GM19099 (cell line): ENCODE data around the gene CBARP.

Experiments used
- POLR2A ChIP-seq: IDR thresholded peaks from 3 replicates; pipeline ENCODE4 v1.6.1; 2011; ENCODE audit warnings: low read depth; ENCODE audit not compliant: insufficient read length; ENCODE audit errors: extremely low read depth

CBARP gene

GRCh38 chr19:1261798-1262622 lies 24.2 kb upstream of the CBARP start:
- peak; percentile 31 for TF ChIP-seq POLR2A

DNA sequence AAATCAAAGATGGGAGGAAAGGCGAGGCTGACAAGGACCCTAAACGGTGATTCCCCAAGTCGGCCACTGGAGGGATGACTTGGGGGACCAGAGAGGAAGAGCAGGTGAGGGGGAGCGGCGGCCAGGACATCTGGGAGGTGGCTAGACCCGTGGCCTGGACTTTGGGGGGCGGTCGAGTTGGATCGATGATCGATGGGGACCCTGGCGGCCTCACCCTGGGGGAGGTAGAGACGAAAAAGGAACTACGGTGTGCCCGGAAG lies 23.7 kb upstream of the CBARP start:
- TF ChIP-seq POLR2A: peak; percentile 8

DNA sequence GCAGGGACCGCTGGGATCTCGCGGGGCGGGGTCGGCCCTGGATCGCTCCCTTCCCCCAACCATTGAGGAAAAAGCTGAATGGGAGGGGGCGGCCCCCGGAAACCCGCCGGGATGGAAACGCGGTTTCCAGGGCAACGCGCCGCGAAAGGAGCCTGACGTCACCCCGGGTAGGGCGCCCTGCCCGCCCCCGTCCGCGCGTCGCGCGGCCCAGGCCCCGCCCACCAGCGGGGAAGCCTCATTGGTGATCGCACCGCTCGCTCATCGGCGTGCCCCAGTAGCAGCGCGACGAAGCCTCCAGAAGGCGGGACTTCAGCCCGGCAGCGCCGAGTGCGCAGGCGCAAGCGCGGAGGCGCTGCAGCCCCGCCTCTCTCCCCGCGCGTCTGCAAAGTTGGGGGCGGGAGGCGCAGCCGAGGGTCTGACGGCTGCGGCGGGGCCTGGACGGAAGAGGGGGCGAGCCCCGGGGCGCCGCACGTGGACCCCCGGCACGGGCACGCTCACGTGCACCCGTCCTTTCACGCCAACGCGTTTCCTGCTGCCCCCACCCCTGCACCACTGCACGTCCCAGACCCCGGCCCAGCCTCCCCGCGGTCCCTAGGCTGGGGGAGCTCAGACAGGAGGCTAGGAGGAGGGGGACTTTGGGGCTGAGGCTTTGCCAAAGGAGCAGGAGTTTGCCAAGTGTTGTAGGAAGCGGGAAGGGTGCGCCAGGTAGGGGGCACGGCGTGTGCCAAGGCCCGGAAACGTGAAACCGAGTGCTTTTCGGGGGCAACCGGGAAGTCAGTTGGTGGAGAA lies 23.1 kb upstream of the CBARP start:
- peak; percentile 39 for TF ChIP-seq POLR2A

DNA sequence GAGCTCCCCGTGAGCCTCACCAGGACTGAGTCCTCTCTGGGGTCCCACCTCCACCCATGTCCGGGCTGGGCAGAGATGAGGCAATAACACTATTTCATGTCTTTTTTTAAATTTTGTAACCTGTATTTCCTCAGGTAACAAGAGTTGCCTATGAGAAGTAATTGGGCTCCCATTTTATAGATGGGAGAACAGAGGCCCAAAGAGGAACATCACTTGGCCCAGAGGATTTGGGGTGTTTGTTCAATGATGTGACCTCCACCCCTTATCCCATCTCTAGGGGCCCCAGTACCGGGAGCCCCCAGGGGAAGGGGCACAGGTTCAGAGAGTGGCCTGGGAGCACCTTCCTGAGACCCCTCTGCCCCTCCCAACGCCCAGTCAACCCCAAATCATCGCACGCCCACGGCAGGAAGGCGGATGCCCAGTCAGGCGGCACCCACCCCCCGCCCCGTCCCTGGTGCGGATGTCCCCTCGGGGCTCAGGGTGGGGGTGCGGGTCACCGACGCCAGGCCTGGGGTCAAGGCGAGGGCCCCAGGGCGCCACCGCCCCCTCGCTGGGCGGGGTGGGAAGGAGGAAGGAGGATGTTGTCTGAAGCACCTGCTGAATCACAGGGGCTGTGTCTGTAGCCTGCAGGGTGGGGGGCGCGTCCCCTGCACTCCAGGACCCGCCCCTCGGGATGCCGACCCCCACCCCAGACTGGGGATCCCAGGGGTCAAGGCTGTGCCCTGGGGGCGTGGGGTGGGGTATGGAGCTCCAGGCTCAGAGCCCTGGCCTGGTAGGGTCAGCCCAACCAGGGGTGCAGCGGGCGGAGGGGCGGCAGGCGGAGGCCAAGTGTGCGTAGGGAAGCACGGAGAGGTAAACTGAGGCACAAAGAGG lies 22.3 kb upstream of the CBARP start:
- no peak for TF ChIP-seq POLR2A

DNA sequence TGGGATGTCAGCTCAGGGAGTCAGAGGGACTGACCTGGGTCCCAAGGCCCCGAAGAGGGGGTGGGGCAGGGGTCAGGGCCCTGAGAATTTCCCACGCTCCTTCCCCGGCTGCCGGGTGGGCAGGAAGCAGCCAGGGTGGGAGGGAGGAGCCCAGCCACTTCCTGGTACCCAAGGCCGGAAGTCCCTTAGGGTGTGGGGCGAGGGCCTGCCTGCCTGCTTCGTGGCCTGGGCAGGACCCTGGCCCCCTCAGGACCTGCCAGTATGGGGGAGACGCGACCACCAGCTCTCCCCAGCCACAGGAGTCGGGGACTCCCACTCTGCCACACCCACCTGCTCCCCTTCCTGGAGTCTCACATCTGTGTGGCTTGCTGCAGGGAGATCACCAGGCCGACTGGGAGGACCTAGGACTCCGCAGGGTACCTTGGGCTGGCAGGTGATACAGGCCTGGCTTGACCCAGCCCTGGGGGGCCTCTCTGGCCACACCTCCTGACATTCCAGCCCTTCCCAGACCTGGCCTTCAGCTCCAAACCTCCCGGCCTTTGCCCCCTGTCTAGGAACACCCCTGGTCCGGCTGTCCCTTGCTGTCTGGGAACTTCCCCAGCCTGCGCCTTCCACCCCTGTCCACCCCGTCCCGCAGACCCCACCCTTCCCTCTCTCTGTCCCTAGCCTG lies 21.5 kb upstream of the CBARP start:
- peak; percentile 80 for TF ChIP-seq POLR2A

GRCh38 chr19:1258707-1259205 lies 21.0 kb upstream of the CBARP start:
- TF ChIP-seq POLR2A: no peak

DNA sequence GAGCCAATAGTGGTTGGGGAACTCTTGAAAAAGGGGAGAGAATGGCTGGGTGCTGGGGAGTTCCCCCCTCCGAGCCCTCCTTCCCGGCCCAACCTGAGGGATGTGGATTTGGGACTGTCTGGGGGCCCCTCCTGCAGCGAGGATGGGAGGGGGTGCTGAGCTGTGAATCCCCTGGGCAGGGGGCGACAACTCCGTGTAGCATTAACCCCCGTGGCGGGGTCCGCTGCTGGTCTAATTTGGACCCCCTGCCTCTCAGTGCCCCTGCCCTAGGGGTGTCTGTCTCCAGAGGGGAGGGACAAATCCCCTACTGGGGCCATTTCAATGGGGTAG lies 20.3 kb upstream of the CBARP start:
- TF ChIP-seq POLR2A: no peak

DNA sequence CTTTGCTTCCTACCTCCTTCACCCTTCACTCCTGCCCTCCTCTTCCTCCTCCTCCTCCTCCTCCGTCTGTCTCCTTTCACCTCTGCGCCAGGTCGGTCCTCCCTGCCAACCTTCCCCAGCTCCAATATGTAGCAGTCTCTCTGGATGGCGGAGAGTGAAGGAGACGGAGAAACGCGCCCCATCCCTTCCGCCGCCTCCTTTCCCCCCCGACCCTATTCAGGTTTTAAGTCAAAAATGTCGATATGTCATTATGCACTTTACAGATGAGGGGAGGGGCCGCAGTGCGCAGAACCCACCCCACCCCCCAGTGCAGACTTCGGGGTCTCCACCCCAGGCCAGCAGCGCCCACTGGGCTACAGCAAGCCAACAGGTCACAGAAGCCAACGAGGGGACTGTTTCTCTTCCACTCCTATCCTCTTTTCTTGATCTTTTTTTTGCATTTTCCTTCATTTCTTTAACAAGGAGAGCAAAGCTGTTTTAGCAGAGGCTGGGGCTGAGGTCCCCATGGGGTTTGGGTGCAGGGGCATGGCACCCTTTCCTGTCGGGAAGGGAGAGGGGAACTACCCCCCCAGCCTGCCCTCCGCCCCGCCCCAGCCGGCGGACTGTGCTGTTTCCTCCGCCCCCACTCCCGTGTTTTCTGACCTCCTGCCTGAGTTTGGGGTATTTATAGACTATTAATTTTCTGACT lies 19.8 kb upstream of the CBARP start:
- TF ChIP-seq POLR2A: peak; percentile 1

GRCh38 chr19:1256646-1257474 lies 19.1 kb upstream of the CBARP start:
- TF ChIP-seq POLR2A: peak; percentile 7

DNA sequence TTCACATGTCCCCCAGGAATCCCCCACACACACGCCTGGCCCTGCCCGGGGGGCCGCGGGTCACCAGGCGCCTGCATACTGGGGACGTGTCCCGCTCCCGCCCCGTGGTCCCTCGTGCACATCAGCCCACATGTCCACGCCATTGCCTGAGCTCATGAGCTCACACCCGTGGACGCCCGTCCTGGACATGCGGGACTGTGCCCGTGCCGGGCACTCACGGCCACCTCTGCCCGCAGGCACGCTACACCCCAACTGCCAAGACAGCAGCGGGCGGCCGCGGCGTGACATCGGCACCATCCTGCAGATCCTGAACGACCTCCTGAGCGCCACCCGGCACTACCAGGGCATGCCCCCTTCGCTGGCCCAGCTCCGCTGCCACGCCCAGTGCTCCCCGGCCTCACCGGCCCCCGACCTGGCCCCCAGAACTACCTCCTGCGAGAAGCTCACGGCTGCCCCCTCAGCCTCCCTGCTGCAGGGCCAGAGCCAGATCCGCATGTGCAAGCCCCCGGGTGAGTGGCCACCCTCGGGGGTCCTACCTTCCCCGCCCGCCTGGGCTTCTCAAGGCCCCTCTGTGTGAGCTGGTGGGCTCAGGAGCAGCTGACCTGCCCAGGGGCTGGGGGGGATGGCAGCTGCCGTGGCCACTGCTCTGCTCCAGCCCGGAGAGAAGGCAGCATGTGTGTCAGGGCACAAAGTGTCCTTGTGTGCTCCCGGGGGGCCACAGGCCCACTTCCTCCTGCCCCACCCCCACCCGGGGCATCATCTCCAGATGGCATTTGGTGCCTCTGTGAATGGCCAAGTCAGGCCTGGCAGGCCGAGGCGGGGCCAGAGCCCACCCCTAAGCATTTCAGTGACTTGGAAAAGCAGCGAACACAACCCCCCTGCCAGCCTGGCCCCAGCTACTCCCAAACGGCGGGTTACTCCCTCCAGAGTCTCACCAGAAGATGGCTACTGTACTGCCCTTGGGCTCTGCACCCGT lies 17.7 kb upstream of the CBARP start:
- TF ChIP-seq POLR2A: no peak

GRCh38 chr19:1254530-1255185 lies 16.9 kb upstream of the CBARP start:
- TF ChIP-seq POLR2A: no peak

DNA sequence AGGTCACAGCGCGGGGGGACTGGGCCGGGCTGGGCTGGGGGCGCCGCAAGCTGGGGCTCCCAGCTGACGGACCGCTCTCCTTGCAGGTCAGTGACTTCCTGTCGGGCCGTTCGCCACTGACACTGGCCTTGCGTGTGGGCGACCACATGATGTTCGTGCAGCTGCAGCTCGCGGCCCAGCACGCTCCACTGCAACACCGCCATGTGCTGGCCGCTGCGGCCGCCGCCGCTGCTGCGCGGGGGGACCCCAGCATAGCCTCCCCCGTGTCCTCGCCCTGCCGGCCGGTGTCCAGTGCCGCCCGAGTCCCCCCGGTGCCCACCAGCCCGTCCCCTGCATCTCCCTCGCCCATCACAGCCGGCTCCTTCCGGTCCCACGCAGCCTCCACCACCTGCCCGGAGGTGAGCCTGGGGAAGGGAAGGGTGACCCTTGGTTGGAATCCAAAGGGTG lies 16.3 kb upstream of the CBARP start:
- TF ChIP-seq POLR2A: no peak

DNA sequence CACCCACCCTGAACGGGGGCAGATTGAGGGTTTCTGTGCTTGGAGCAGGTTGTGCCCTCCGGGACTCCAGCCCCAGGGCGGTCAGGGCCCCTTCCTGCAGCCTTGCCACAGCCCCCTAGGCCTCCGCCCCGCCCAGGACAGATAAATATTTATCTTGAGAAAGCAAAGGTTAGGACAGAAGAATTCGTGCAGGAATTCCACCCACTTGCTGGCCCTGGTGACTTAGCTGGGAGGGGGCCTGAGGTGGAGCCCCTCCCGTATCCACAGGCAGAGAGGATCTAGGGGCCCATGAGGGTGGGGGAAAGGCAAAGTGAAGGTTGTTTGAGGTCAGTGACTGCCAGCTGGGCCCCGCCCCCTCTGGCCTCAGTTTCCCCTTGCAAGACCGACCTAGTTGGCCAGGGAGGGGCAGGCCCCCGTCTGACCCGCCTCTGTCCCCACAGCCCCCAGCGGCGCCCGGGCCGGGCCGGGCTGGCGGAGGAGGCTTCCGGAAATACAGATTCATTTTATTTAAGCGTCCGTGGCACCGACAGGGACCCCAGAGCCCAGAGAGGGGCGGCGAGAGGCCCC lies 15.8 kb upstream of the CBARP start:
- TF ChIP-seq POLR2A: no peak
